ENCODE measurements around the gene TGFBI.

DNA sequence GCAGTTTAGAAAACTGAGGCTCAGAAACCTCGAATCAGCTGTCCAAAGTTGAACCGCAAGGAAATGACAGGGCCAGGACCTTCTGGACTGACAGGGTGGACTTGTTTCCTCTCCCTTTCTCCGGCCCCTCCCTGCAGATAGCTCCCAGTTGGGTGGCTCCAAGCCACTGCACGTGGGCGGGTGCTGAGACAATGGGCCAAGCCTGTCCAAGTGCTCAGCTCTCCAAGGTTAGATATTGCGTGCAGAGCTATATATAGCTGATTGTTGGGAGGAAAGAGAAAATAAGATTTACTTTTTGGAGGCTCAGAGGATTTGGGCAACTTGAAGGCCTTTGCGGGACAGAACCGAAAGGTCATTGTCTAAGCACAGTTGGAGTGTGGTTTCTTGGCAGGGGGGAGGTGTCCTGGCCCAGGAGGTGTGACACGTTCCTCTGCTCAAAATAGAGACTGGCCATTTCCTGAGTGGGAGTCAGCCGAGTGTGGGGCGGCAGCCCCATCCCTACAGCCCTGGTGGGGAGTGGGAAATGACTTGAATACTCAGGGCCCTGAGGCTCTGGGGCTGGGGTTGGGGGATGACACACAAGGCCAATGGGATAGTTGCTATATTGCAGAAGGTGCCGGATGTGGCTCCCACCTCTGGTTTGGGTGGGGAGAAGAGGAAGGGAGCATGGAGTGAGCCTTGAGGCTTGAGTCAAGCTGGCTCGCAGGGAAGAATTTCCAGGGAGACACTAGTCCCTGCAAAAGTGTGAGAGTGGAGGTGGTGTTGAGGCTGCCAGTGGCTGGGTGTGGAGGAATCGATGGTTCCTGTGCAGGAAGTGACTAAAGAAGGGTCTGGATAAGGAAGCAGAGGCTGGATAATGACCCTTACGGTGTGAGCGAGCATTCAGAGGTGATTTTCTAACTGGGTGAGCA, 59.4 kb downstream of the TGFBI start:
- TF ChIP-seq, protein P1, sequence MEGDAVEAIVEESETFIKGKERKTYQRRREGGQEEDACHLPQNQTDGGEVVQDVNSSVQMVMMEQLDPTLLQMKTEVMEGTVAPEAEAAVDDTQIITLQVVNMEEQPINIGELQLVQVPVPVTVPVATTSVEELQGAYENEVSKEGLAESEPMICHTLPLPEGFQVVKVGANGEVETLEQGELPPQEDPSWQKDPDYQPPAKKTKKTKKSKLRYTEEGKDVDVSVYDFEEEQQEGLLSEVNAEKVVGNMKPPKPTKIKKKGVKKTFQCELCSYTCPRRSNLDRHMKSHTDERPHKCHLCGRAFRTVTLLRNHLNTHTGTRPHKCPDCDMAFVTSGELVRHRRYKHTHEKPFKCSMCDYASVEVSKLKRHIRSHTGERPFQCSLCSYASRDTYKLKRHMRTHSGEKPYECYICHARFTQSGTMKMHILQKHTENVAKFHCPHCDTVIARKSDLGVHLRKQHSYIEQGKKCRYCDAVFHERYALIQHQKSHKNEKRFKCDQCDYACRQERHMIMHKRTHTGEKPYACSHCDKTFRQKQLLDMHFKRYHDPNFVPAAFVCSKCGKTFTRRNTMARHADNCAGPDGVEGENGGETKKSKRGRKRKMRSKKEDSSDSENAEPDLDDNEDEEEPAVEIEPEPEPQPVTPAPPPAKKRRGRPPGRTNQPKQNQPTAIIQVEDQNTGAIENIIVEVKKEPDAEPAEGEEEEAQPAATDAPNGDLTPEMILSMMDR (conservative IDR thresholded peaks at IDR 0.05 in 1 of 2, IDR thresholded peaks at IDR 0.05 in 1 of 2; ENCODE audit: low read depth in 1 of 2, low read length in 2 of 2): no peak
- TF ChIP-seq EZH2 (IDR thresholded peaks at IDR 0.05; ENCODE audit: low read length, missing control alignments): no peak

Data from fibroblast of lung (primary cell).